Fibroblast of lung (primary cell): ENCODE measurements around the gene SLC25A34. TPM values are rescaled to one million over a fixed set of nuclear protein-coding genes. Genes with fewer than 3 reads are reported as not detected.

Experiments
- DNase-seq, 2 donors: peaks; one replicate each; pipeline versions ENCODE4 v3.0.0 to v3.0.0-alpha.2; 2010; ENCODE audit warnings: low read depth in 2 of 2
- H2AFZ ChIP-seq: 2 replicates; pipeline ENCODE4 v1.5.1; 2012; ENCODE audit warnings: low read length, control low read depth, inconsistent platforms
- H3K27ac ChIP-seq: 2 replicates; pipeline ENCODE4 v1.5.1; 2011; ENCODE audit warnings: low read length, control low read depth; ENCODE audit not compliant: insufficient read depth
- H3K27me3 ChIP-seq: 2 replicates; pipeline ENCODE4 v1.5.1; 2011; ENCODE audit warnings: mild to moderate bottlenecking, low read length; ENCODE audit not compliant: control insufficient read depth, insufficient read depth
- H3K36me3 ChIP-seq: 2 replicates; pipeline ENCODE4 v1.5.1; 2011; ENCODE audit warnings: low read length; ENCODE audit not compliant: control insufficient read depth, insufficient read depth
- H3K4me1 ChIP-seq: 2 replicates; pipeline ENCODE4 v1.5.1; 2011; ENCODE audit warnings: low read length; ENCODE audit not compliant: control insufficient read depth, insufficient read depth; ENCODE audit errors: extremely low read depth
- H3K4me2 ChIP-seq: 2 replicates; pipeline ENCODE4 v1.5.1; 2011; ENCODE audit warnings: low read length, control low read depth; ENCODE audit not compliant: insufficient read depth; ENCODE audit errors: extremely low read depth
- H3K4me3 ChIP-seq, 4 experiments: fragments of 200-600 bp in 1 of 4; sonication (generic) in 1 of 4; replicated peaks in 1 of 4; 2 replicates each; pipeline ENCODE4 v1.5.1; 2011 to 2016; ENCODE audit warnings: low read length in 4 of 4, low read depth in 3 of 4, mild to moderate bottlenecking in 3 of 4, control low read depth in 2 of 4, inconsistent platforms in 1 of 4, mixed read lengths in 1 of 4; ENCODE audit not compliant: insufficient read depth in 1 of 4; ENCODE audit errors: control extremely low read depth in 1 of 4
- H3K79me2 ChIP-seq: 2 replicates; pipeline ENCODE4 v1.5.1; 2012; ENCODE audit warnings: mild to moderate bottlenecking, low read length, inconsistent platforms; ENCODE audit not compliant: control insufficient read depth, insufficient read depth
- H3K9ac ChIP-seq: 2 replicates; pipeline ENCODE4 v1.5.1; 2011; ENCODE audit warnings: mild to moderate bottlenecking, low read length, control low read depth; ENCODE audit not compliant: insufficient read depth
- H3K9me3 ChIP-seq: 2 replicates; pipeline ENCODE4 v1.5.1; 2012; ENCODE audit warnings: low read depth, low read length; ENCODE audit not compliant: control insufficient read depth, insufficient read depth
- H4K20me1 ChIP-seq: 2 replicates; pipeline ENCODE4 v1.5.1; 2011; ENCODE audit warnings: low read length; ENCODE audit not compliant: control insufficient read depth, insufficient read depth; ENCODE audit errors: extremely low read depth
- EZH2 ChIP-seq: IDR thresholded peaks from 2 replicates; pipeline ENCODE4 v1.5.1; 2012; ENCODE audit warnings: low read length, control low read depth, mild to moderate bottlenecking; ENCODE audit errors: missing control alignments
- polyA plus RNA-seq, 2 donors: library from polyadenylated mRNA; depleted of rRNA in 1 of 2; stranded (reverse) in 1 of 2; unstranded in 1 of 2; fragments of >200 nt; gene quantifications; 2 replicates each; pipeline ENCODE4 v1.2.1, GENCODE V29; 2011 to 2012; ENCODE audit warnings: missing spikeins in 1 of 2
- total RNA-seq: library from RNA; depleted of rRNA; stranded (reverse); fragments of >200 nt; gene quantifications from 2 replicates; pipeline ENCODE4 v1.2.1, GENCODE V29; 2014
- TF ChIP-seq, protein P1 (sequence below), 2 donors: IDR thresholded peaks in 1 of 2; conservative IDR thresholded peaks in 1 of 2; 1 replicate in 1 of 2; 2 replicates in 1 of 2; pipeline ENCODE4 v1.5.1; 2011 to 2012; ENCODE audit warnings: low read length in 2 of 2, control low read depth in 1 of 2, inconsistent platforms in 1 of 2, low read depth in 1 of 2, mild to moderate bottlenecking in 1 of 2

Gene SLC25A34
- total and polyA plus RNA-seq, 2 donors (not counting 1 experiment from before 2014, with no cell fraction given): 0.35 to 0.83 TPM

DNA sequence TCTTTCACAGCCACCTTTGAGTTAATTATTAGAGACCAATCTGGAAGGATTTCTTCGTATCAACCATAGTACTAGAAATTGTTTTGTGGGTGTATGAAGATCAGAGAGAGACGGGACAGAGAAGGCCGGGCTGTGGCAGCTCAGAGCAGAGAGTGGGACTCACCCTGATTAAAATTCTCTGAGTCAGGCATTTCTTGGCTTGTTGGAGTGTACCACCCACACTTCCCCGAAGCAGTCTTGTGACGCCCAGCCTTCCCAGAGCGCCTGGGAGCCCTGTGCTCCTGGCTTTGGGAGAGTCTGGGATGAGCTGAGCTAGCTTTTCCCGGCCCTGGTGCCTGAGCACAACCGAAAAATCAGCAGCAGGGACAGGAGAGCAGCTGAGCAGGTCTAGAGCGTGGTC, 32.5 kb upstream of the SLC25A34 start:
- Histone ChIP-seq H3K27ac (peak overlapping the region; percentile 96), H3K4me3 (peak overlapping the region in 3 of 4 experiments; percentile 10 to 23 (median 19)), H3K36me3 (peaks cover 4% of the 10 kb centered on the region), H3K27me3 (no peaks in the 10 kb centered on the region), H2AFZ (no peak overlapping the region), H3K9me3 (no peaks in the 10 kb centered on the region), H3K4me1 (peaks cover 13% of the 10 kb centered on the region), H4K20me1 (no peaks in the 10 kb centered on the region), H3K79me2 (peaks cover 52% of the 10 kb centered on the region), H3K9ac (peak overlapping the region; percentile 58), H3K4me2 (peak overlapping the region; percentile 85)
- TF ChIP-seq EZH2: no peak
- TF ChIP-seq, protein P1, sequence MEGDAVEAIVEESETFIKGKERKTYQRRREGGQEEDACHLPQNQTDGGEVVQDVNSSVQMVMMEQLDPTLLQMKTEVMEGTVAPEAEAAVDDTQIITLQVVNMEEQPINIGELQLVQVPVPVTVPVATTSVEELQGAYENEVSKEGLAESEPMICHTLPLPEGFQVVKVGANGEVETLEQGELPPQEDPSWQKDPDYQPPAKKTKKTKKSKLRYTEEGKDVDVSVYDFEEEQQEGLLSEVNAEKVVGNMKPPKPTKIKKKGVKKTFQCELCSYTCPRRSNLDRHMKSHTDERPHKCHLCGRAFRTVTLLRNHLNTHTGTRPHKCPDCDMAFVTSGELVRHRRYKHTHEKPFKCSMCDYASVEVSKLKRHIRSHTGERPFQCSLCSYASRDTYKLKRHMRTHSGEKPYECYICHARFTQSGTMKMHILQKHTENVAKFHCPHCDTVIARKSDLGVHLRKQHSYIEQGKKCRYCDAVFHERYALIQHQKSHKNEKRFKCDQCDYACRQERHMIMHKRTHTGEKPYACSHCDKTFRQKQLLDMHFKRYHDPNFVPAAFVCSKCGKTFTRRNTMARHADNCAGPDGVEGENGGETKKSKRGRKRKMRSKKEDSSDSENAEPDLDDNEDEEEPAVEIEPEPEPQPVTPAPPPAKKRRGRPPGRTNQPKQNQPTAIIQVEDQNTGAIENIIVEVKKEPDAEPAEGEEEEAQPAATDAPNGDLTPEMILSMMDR (conservative IDR thresholded peaks at IDR 0.05 in 1 of 2, IDR thresholded peaks at IDR 0.05 in 1 of 2; ENCODE audit: low read depth in 1 of 2, low read length in 2 of 2): no peak
- DNase-seq: peak; percentile 94 to 95

DNA sequence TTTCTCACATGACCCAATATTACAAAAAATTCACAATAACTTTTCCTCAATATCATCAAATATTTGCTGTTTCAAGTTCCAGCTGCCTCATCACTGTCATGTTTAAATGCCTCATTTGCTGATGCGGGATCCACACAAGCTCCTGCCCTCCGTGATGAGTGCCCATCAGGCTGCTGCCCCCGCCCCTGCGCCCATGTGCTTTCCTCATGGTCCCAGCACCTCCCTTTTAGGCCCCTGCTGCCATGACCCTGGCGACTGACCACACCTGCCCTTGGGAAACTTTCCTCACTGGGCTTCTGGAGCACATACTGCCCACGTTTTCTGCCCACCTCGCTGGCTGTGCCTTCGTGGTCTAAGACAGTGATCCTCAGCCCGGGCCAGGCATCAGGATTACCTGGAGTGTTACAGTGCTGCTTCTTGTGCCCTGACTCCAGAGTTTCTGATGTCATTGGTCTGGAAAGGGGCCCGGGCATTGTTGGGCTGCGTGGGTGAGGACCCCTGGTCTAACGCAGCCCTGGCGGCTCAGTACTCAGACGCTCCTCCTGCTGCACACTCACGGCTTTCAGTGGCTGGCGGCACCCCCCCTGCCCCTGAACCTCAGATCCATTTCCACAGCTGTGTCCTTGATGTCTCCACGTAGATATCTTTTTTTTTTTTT, 31.4 kb upstream of the SLC25A34 start:
- H3K9ac ChIP-seq: no peak overlapping the region
- H3K4me2 ChIP-seq: no peak overlapping the region
- H2AFZ ChIP-seq: no peak overlapping the region
- no peak for TF ChIP-seq EZH2
- TF ChIP-seq, protein P1 (conservative IDR thresholded peaks at IDR 0.05 in 1 of 2, IDR thresholded peaks at IDR 0.05 in 1 of 2; ENCODE audit: low read depth in 1 of 2, low read length in 2 of 2): no peak
- no peak overlapping the region for H3K4me3 ChIP-seq
- peaks cover 13% of the 10 kb centered on the region for H3K4me1 ChIP-seq
- H3K9me3 ChIP-seq: no peaks in the 10 kb centered on the region
- DNase-seq: peak in 1 of 2 donors; percentile 35
- H3K79me2 ChIP-seq: peaks cover 53% of the 10 kb centered on the region
- H4K20me1 ChIP-seq: no peaks in the 10 kb centered on the region
- peak overlapping the region; percentile 96 for H3K27ac ChIP-seq
- peaks cover 4% of the 10 kb centered on the region for H3K36me3 ChIP-seq
- no peaks in the 10 kb centered on the region for H3K27me3 ChIP-seq

DNA sequence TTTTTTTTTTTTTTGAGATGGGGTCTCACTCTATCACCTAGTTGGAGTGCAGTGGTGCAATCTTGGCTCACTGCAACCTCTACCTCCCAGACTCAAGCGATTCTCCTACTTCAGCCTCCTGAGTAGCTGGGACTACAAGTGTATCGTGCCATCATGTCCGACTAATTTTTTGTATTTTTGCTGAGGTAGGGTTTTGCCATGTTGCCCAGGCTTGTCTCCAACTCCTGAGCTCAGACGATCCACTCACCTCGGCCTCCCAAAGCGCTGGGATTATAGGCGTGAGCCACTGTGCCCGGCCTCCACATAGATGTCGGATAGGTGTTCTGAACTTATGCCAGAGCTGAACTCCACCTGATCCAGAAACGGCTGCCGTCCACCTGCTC, 30.9 kb upstream of the SLC25A34 start:
- Histone ChIP-seq H3K4me2 (no peak overlapping the region), H3K27me3 (no peaks in the 10 kb centered on the region), H3K9ac (no peak overlapping the region), H3K27ac (no peak overlapping the region), H3K36me3 (peaks cover 4% of the 10 kb centered on the region), H2AFZ (no peak overlapping the region), H3K79me2 (peaks cover 48% of the 10 kb centered on the region), H4K20me1 (no peaks in the 10 kb centered on the region), H3K4me3 (no peak overlapping the region), H3K9me3 (no peaks in the 10 kb centered on the region), H3K4me1 (peaks cover 12% of the 10 kb centered on the region)
- no peak for DNase-seq
- TF ChIP-seq EZH2: no peak
- TF ChIP-seq, protein P1 (conservative IDR thresholded peaks at IDR 0.05 in 1 of 2, IDR thresholded peaks at IDR 0.05 in 1 of 2; ENCODE audit: low read depth in 1 of 2, low read length in 2 of 2): no peak
